ENCODE results near the gene EPHB1.

GRCh38 chr3:134896141-134896540 lies 101.1 kb downstream of the EPHB1 start:
- TF ChIP-seq FOXJ3 (CRISPR knock-in tag; IDR thresholded peaks at IDR 0.05) (no peak), CTCF (IDR thresholded peaks at IDR 0.05) (no peak), RXRA (IDR thresholded peaks at IDR 0.05; ENCODE audit: borderline replicate concordance, low read depth) (no peak), YY1 (IDR thresholded peaks at IDR 0.05; ENCODE audit: low read depth) (no peak), USF2 (IDR thresholded peaks at IDR 0.05; ENCODE audit: borderline replicate concordance, low read depth, low read length) (no peak)
